ENCODE measurements around the gene ERCC8. TPM values are rescaled to one million over a fixed set of nuclear protein-coding genes. Genes with fewer than 3 reads are reported as not detected.

Gene ERCC8
- total and polyA plus RNA-seq, 2 experiments from 2014 or later: 21.6 to 53.9 TPM

- peaks cover 24% of the 10 kb centered on the region for H3K27me3 ChIP-seq (ENCODE audit: insufficient read depth)
- peak; percentile 48 for ATAC-seq
These were observed 101.9 kb downstream of the ERCC8 start for GRCh38 chr5:60842871-60843385.

More at GRCh38 chr5:60842871-60843385, 101.9 kb downstream of the ERCC8 start:
- Histone ChIP-seq H3K36me3 (ENCODE audit: insufficient read depth) (no peaks in the 10 kb centered on the region), H3K27ac (ENCODE audit: low read depth) (no peak overlapping the region), H3K9me2 (ENCODE audit: insufficient read depth) (no peaks in the 10 kb centered on the region), H3K79me2 (replicated peaks; ENCODE audit: insufficient read depth) (peaks cover 12% of the 10 kb centered on the region), H2AFZ (peak overlapping the region; percentile 94; the same call in 1 of the 2 replicates), H3F3A (replicated peaks; ENCODE audit: low read depth) (0 out of 2 replicates have a peak, but pooled peaks cover 4% of the 10 kb centered on the region), H3K4me1 (ENCODE audit: insufficient read depth) (peaks cover 25% of the 10 kb centered on the region), H4K20me1 (replicated peaks; ENCODE audit: insufficient read depth) (peaks cover 12% of the 10 kb centered on the region; the same call in 1 of the 2 replicates), H3K4me2 (peak overlapping the region; percentile 97), H3K4me3 (peak overlapping the region; percentile 84)
- Mint-ChIP-seq H3K27me3 (ENCODE audit: insufficient read depth, low read depth, poor library complexity) (peaks cover 25% of the 10 kb centered on the region), H3K27ac (no peak overlapping the region), H3K4me3 (peak overlapping the region; percentile 87), H3K36me3 (ENCODE audit: low read depth) (no peaks in the 10 kb centered on the region; the same call in 2 of the 3 replicates), H3K4me1 (peaks cover 28% of the 10 kb centered on the region), H3K9me3 (no peaks in the 10 kb centered on the region)
- DNase-seq (ENCODE audit: low spot score): peak; percentile 67
- TF ChIP-seq, protein P1, sequence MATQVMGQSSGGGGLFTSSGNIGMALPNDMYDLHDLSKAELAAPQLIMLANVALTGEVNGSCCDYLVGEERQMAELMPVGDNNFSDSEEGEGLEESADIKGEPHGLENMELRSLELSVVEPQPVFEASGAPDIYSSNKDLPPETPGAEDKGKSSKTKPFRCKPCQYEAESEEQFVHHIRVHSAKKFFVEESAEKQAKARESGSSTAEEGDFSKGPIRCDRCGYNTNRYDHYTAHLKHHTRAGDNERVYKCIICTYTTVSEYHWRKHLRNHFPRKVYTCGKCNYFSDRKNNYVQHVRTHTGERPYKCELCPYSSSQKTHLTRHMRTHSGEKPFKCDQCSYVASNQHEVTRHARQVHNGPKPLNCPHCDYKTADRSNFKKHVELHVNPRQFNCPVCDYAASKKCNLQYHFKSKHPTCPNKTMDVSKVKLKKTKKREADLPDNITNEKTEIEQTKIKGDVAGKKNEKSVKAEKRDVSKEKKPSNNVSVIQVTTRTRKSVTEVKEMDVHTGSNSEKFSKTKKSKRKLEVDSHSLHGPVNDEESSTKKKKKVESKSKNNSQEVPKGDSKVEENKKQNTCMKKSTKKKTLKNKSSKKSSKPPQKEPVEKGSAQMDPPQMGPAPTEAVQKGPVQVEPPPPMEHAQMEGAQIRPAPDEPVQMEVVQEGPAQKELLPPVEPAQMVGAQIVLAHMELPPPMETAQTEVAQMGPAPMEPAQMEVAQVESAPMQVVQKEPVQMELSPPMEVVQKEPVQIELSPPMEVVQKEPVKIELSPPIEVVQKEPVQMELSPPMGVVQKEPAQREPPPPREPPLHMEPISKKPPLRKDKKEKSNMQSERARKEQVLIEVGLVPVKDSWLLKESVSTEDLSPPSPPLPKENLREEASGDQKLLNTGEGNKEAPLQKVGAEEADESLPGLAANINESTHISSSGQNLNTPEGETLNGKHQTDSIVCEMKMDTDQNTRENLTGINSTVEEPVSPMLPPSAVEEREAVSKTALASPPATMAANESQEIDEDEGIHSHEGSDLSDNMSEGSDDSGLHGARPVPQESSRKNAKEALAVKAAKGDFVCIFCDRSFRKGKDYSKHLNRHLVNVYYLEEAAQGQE (IDR thresholded peaks at IDR 0.05; ENCODE audit: unreplicated experiment): no peak
- TF ChIP-seq, protein P2, sequence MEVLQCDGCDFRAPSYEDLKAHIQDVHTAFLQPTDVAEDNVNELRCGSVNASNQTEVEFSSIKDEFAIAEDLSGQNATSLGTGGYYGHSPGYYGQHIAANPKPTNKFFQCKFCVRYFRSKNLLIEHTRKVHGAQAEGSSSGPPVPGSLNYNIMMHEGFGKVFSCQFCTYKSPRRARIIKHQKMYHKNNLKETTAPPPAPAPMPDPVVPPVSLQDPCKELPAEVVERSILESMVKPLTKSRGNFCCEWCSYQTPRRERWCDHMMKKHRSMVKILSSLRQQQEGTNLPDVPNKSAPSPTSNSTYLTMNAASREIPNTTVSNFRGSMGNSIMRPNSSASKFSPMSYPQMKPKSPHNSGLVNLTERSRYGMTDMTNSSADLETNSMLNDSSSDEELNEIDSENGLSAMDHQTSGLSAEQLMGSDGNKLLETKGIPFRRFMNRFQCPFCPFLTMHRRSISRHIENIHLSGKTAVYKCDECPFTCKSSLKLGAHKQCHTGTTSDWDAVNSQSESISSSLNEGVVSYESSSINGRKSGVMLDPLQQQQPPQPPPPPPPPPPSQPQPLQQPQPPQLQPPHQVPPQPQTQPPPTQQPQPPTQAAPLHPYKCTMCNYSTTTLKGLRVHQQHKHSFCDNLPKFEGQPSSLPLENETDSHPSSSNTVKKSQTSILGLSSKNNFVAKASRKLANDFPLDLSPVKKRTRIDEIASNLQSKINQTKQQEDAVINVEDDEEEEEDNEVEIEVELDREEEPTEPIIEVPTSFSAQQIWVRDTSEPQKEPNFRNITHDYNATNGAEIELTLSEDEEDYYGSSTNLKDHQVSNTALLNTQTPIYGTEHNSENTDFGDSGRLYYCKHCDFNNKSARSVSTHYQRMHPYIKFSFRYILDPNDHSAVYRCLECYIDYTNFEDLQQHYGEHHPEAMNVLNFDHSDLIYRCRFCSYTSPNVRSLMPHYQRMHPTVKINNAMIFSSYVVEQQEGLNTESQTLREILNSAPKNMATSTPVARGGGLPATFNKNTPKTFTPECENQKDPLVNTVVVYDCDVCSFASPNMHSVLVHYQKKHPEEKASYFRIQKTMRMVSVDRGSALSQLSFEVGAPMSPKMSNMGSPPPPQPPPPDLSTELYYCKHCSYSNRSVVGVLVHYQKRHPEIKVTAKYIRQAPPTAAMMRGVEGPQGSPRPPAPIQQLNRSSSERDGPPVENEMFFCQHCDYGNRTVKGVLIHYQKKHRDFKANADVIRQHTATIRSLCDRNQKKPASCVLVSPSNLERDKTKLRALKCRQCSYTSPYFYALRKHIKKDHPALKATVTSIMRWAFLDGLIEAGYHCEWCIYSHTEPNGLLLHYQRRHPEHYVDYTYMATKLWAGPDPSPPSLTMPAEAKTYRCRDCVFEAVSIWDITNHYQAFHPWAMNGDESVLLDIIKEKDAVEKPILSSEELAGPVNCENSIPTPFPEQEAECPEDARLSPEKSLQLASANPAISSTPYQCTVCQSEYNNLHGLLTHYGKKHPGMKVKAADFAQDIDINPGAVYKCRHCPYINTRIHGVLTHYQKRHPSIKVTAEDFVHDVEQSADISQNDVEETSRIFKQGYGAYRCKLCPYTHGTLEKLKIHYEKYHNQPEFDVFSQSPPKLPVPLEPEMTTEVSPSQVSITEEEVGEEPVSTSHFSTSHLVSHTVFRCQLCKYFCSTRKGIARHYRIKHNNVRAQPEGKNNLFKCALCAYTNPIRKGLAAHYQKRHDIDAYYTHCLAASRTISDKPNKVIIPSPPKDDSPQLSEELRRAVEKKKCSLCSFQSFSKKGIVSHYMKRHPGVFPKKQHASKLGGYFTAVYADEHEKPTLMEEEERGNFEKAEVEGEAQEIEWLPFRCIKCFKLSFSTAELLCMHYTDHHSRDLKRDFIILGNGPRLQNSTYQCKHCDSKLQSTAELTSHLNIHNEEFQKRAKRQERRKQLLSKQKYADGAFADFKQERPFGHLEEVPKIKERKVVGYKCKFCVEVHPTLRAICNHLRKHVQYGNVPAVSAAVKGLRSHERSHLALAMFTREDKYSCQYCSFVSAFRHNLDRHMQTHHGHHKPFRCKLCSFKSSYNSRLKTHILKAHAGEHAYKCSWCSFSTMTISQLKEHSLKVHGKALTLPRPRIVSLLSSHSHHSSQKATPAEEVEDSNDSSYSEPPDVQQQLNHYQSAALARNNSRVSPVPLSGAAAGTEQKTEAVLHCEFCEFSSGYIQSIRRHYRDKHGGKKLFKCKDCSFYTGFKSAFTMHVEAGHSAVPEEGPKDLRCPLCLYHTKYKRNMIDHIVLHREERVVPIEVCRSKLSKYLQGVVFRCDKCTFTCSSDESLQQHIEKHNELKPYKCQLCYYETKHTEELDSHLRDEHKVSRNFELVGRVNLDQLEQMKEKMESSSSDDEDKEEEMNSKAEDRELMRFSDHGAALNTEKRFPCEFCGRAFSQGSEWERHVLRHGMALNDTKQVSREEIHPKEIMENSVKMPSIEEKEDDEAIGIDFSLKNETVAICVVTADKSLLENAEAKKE (CRISPR knock-in tag; IDR thresholded peaks at IDR 0.05): no peak
- no peak for TF ChIP-seq EZH2 (IDR thresholded peaks at IDR 0.05; ENCODE audit: low read depth, unreplicated experiment)
- TF ChIP-seq, protein P3, sequence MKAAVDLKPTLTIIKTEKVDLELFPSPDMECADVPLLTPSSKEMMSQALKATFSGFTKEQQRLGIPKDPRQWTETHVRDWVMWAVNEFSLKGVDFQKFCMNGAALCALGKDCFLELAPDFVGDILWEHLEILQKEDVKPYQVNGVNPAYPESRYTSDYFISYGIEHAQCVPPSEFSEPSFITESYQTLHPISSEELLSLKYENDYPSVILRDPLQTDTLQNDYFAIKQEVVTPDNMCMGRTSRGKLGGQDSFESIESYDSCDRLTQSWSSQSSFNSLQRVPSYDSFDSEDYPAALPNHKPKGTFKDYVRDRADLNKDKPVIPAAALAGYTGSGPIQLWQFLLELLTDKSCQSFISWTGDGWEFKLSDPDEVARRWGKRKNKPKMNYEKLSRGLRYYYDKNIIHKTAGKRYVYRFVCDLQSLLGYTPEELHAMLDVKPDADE (IDR thresholded peaks at IDR 0.05): no peak
- TF ChIP-seq CTCF (conservative IDR thresholded peaks at IDR 0.05; ENCODE audit: low read depth in 2 of 2): no peak
- TF ChIP-seq NANOG (IDR thresholded peaks at IDR 0.05; ENCODE audit: borderline replicate concordance): no peak
- TF ChIP-seq ZNF331 (CRISPR knock-in tag; IDR thresholded peaks at IDR 0.05; ENCODE audit: low read depth): no peak
- no peak for TF ChIP-seq ZNF114 (CRISPR knock-in tag; IDR thresholded peaks at IDR 0.05)
- TF ChIP-seq CREB1 (CRISPR knock-in tag; IDR thresholded peaks at IDR 0.05; ENCODE audit: low read depth): no peak
- no peak for TF ChIP-seq EZH2phosphoT487 (IDR thresholded peaks at IDR 0.05; ENCODE audit: unreplicated experiment)
- TF ChIP-seq JUNB (IDR thresholded peaks at IDR 0.05; ENCODE audit: unreplicated experiment): no peak
- TF ChIP-seq STAT1 (IDR thresholded peaks at IDR 0.05; ENCODE audit: unreplicated experiment): no peak
- TF ChIP-seq POLR2AphosphoS5 (IDR thresholded peaks at IDR 0.05; ENCODE audit: low read depth): no peak

All from GM23338 (cell line).